ENCODE data around the gene CAMK1D.

CAMK1D gene

DNA sequence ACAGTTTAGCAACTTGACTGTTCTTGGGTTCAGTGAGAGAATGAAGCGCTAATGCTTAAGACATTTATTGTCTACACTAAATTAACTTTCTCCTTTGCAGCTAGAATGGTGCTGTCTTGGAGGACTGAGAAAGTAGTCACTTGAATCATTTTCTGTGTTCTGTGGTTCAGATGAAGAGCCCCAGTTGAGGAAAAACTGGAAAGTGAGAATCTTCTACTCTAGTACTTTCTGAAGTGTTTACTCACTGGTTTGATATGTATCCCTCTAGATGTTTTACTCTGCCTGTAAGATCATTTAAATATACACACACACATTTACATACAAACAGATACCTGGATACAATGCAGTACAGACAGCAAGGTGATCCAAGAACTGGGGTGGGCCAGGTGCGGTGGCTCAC, 308.1 kb downstream of the CAMK1D start:
- no peak for DNase-seq (ENCODE audit: low spot score)

DNA sequence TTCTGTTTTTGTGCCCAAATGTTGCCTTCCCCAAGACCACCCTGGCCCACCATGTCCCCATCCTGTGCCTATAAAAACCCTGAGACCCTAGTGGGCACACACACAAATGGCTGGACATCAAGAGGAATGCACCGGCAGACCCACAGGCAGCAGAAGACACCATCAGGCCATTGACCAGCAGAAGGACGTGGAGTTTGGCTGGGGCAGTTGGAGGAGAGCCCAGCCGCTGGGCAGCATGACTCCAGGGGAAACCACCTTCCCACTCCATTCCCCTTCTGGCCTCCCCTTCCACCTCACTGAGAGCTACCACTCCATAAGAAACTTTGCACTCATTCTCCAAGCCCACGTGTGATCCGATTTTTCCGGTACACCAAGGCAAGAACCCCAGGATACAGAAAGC, 309.2 kb downstream of the CAMK1D start:
- no peak for DNase-seq (ENCODE audit: low spot score)

GRCh38 chr10:12659706-12660105, 310.4 kb downstream of the CAMK1D start:
- no peak for DNase-seq (ENCODE audit: low spot score)

- DNase-seq (ENCODE audit: low spot score) = no peak
Observed at GRCh38 chr10:12660812-12661211, 311.5 kb downstream of the CAMK1D start.

GRCh38 chr10:12661671-12662070, 312.3 kb downstream of the CAMK1D start:
- no peak for DNase-seq (ENCODE audit: low spot score)

- no peak for DNase-seq (ENCODE audit: low spot score)
Observed at GRCh38 chr10:12663863-12664262, 314.5 kb downstream of the CAMK1D start.

- DNase-seq (ENCODE audit: low spot score) = no peak
Observed at GRCh38 chr10:12665501-12665900, 316.2 kb downstream of the CAMK1D start.

- no peak for DNase-seq (ENCODE audit: low spot score)
Observed at GRCh38 chr10:12667052-12667451, 317.7 kb downstream of the CAMK1D start.

- DNase-seq (ENCODE audit: low spot score) = no peak
Observed at GRCh38 chr10:12668634-12669033, 319.3 kb downstream of the CAMK1D start.

DNA sequence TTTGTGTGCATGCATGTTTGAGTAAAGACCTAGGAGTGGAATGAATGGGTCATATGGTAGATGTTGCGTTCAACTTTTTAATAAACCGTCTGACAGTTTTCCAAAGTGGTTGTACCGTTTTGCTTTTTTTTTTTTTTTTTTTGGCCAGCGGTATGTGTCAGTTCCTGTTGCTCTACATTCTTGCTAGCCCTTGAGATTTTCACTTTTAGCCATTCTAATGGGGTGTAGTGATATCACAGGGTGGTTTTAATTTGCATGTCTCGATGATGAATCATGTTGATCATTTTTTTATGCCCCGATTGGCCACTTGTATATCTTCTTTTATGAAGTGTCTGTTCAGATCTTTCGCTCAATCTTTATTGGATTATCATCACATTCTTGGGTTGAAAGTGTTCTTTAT, 320.7 kb downstream of the CAMK1D start:
- no peak for DNase-seq (ENCODE audit: low spot score)

- DNase-seq (ENCODE audit: low spot score) = no peak
Observed at GRCh38 chr10:12675186-12675585, 325.8 kb downstream of the CAMK1D start.

DNA sequence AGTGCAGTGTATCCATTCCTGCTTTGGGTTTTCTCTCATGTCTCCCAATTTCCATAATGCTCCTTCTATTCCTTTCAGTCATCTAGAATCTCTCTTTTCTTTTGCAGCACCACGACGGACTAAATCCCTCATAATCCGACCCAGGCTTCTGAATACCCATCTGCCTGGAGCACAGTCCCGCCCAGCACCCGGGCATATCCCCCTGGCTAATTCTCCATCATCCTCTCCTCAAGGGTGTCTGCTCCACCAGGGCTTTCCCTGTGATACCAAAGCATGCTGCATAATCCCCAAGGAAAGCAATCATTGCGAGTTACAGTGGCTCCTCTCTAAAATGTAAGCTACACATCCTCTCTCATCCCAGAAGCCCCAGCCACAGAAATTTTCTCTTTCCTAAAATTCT, 330.3 kb downstream of the CAMK1D start:
- DNase-seq (ENCODE audit: low spot score) = no peak

DNA sequence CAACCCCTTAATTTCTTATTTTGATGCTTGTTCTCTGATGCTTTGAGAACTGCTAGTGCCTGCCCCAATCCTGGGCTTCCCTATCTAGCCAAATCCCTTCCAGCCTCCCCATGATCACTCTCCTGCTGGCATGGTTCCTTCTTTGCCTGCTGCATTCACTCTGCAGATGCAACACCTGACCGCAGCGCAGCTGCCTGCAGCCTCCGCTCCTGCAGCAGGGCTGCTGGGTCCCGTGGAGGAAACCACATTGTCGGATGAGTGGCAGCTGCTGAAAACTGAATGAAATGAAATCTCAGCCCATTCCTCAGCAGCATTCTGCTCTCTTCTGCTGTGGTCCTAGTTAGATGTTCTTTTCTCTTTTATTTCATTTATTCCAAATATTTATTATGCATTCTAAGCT, 331.9 kb downstream of the CAMK1D start:
- DNase-seq (ENCODE audit: low spot score) = no peak

DNA sequence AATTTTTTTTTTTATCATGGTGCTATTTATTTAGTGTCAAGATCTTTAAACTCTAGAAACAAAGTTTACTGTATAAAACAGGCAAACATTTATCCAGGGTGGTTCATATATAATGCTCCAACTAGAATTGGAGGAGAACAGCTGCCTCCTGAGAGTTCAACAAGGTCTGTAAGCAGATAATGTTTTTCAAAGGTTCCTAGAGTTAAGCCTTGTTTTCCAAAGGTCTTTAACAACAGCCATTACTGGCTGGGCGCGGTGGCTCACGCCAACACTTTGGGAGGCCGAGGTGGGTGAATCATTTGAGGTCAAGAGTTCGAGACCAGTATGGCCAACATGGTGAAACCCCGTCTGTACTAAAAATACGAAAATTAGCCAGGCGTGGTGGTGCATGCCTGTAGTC, 335.4 kb downstream of the CAMK1D start:
- DNase-seq (ENCODE audit: low spot score) = no peak

DNA sequence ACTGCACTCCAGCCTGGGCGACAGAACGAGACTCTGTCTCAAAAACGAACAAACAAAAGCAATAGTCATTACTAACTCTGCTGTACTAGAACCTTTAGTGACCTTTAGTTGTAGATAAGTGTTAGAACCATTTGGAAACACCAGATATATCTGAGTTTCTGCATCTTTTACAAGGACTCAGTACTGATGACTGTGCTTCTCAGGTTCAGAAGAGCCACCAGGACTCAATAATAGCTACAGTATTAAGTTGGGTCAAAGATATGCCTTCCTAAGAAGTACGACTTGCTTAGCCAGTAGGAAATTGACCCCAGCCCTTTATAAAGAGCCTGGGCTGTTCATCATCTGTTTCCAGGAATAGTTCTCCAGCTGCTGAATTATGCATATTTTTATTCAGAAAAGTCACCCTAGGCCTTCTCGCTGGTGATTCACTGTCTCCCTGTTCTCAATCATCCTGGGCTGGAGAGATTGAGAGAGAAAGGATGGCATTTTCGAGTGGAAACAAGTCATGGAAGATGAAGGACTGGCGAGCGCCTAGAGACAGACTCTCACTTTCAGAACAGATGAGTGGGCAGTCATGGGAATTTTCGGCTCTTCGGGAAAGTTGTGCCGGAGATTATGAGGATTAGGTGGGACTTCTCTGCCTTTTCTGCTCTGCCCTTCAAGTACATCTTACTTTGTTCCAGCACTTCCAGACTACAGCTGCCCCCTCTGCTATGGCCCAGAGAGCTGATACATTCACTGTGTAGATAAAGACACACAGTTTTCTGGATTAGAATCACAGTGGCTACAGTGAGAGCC, 336.1 kb downstream of the CAMK1D start:
- no peak for DNase-seq (ENCODE audit: low spot score)

GRCh38 chr10:12687996-12688395, 338.6 kb downstream of the CAMK1D start:
- no peak for DNase-seq (ENCODE audit: low spot score)

GRCh38 chr10:12689893-12690292, 340.5 kb downstream of the CAMK1D start:
- DNase-seq (ENCODE audit: low spot score) = no peak

- DNase-seq (ENCODE audit: low spot score) = no peak
Observed at GRCh38 chr10:12690525-12691126, 341.3 kb downstream of the CAMK1D start.

DNA sequence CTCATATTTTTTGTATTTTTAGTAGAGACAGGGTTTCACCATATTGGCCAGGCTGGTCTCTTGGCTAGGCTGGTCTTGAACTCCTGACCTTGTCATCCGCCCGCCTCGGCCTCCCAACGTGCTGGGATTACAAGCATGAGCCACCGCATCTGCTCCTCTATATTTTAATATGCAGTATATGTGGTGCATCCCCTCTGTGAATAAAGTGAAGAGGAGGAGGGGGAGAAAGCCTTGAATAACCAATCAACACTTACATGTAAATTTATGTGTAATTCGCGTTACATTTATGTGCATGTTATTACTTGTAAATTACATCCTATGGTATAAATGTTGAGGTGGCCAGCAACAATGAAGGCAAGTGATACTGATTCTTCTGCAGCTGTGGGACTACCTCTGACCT, 342.2 kb downstream of the CAMK1D start:
- no peak for DNase-seq (ENCODE audit: low spot score)

- DNase-seq (ENCODE audit: low spot score) = no peak
Observed at GRCh38 chr10:12697764-12698163, 348.4 kb downstream of the CAMK1D start.

DNA sequence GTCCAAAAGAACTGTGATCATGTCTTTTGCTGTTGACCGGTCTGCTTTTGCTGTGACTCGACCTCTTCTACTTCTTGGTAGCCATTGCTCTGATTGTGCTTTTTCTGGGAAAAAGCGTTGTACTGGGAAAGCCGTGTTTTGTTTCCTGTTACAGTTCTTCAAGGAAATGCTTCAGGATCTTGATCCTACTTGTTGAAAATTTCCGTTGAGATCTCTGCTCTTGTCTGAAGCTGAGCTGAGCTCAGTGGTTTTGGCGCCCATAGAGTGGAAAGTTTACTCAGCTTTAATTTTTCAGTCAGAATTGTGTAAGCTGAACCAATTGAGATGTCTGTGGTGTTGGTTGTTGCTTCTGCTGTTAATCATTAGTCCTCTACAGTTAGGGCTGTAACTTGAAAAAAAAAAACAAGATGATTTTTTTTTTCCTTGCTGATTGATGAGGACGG, 349.9 kb downstream of the CAMK1D start:
- DNase-seq (ENCODE audit: low spot score) = no peak

- DNase-seq (ENCODE audit: low spot score) = no peak
Observed at GRCh38 chr10:12699781-12700556, 350.6 kb downstream of the CAMK1D start.

DNA sequence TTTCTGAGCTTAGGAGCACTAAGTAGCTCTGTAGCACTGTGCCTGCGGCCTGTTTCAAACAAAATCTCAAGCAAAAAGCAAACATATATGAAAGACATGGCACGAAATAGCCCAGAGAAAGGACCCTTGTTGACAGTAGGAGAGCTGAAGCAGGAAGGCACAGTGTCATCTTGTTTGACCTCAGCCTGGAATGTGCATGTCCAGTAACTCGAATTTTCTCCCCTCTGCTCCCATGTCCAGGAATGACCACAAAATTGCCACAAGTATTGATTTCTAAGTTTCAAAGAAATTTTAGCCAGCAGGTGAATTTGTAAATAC, 351.2 kb downstream of the CAMK1D start:
- no peak for DNase-seq (ENCODE audit: low spot score)
